Body of pancreas (tissue), 4 donors: Measurements from ENCODE around the gene CAPZA2.

Source experiments
- CTCF ChIP-seq, 7 experiments: fragments of 450-650 bp in 4 of 7; fragments of 200-600 bp in 3 of 7; sonication (generic) in 3 of 7; IDR thresholded peaks; one replicate each; pipeline ENCODE4 v1.5.1; 2016 to 2019; ENCODE audit warnings: antibody characterized with exemption in 7 of 7
- POLR2A ChIP-seq, 3 donors: fragments of 450-650 bp; IDR thresholded peaks; one replicate each; pipeline ENCODE4 v1.6.1; 2016; ENCODE audit warnings: antibody characterized with exemption in 3 of 3, mild to moderate bottlenecking in 2 of 3

- no peak for TF ChIP-seq CTCF (IDR thresholded peaks at IDR 0.05)
- no peak for TF ChIP-seq POLR2A (IDR thresholded peaks at IDR 0.05)
These were observed 60.2 kb downstream of the CAPZA2 start for GRCh38 chr7:116922545-116922944.
